Chondrocyte (in vitro differentiated cells): ENCODE measurements around the gene CNDP2. TPM values are rescaled to one million over a fixed set of nuclear protein-coding genes. Genes with fewer than 3 reads are reported as not detected.

ENCODE experiments used
- DNase-seq: peaks from one replicate; pipeline ENCODE4 v3.0.0; 2021; ENCODE audit warnings: mixed read lengths, low spot score
- H3K27ac Mint-ChIP-seq: one replicate; pipeline ENCODE4 v1.8.0; 2021; ENCODE audit warnings: mild to moderate bottlenecking, moderate library complexity, mixed read lengths; ENCODE audit not compliant: unreplicated experiment
- H3K27me3 Mint-ChIP-seq: 2 replicates; pipeline ENCODE4 v1.8.0; 2021; ENCODE audit warnings: low read depth, mixed read lengths
- H3K36me3 Mint-ChIP-seq: 2 replicates; pipeline ENCODE4 v1.8.0; 2021; ENCODE audit warnings: low read depth, mixed read lengths
- H3K4me1 Mint-ChIP-seq: 2 replicates; pipeline ENCODE4 v1.8.0; 2021; ENCODE audit warnings: low read depth, mild to moderate bottlenecking, mixed read lengths
- H3K4me3 Mint-ChIP-seq: one replicate; pipeline ENCODE4 v1.8.0; 2021; ENCODE audit warnings: mild to moderate bottlenecking, moderate library complexity, mixed read lengths; ENCODE audit not compliant: unreplicated experiment
- H3K9me3 Mint-ChIP-seq: 2 replicates; pipeline ENCODE4 v1.8.0; 2021; ENCODE audit warnings: low read depth, mixed read lengths
- CTCF ChIP-seq: fragments of 200-600 bp; sonication (generic); IDR thresholded peaks from 2 replicates; pipeline ENCODE4 v1.5.0; 2021; ENCODE audit warnings: antibody characterized with exemption, mild to moderate bottlenecking, moderate library complexity
- total RNA-seq: library from RNA; stranded (reverse); gene quantifications from 3 replicates; pipeline ENCODE4 v1.2.1, GENCODE V29; 2021

The CNDP2 gene
- total RNA-seq, 1 donor from 2014 or later, result 58.6 TPM

GRCh38 chr18:74567822-74568221 lies 71.7 kb downstream of the CNDP2 start:
- H3K9me3 Mint-ChIP-seq, result peaks cover 7% of the 10 kb centered on the region
- no peak overlapping the region for H3K4me3 Mint-ChIP-seq
- H3K27me3 Mint-ChIP-seq, result peaks cover 27% of the 10 kb centered on the region
- TF ChIP-seq CTCF, result no peak
- H3K27ac Mint-ChIP-seq, result no peak overlapping the region
- no peak for DNase-seq
- H3K36me3 Mint-ChIP-seq, result no peaks in the 10 kb centered on the region
- H3K4me1 Mint-ChIP-seq, result no peaks in the 10 kb centered on the region

- no peak for DNase-seq
- no peak for TF ChIP-seq CTCF
- Mint-ChIP-seq H3K4me1 (no peaks in the 10 kb centered on the region), H3K4me3 (no peak overlapping the region), H3K27me3 (peaks cover 28% of the 10 kb centered on the region), H3K27ac (no peak overlapping the region), H3K36me3 (no peaks in the 10 kb centered on the region), H3K9me3 (peaks cover 7% of the 10 kb centered on the region)
These were observed 73.2 kb downstream of the CNDP2 start for GRCh38 chr18:74569401-74569800.

- Mint-ChIP-seq H3K27me3 (peaks cover 28% of the 10 kb centered on the region), H3K4me3 (no peak overlapping the region), H3K36me3 (no peaks in the 10 kb centered on the region), H3K27ac (no peak overlapping the region), H3K4me1 (no peaks in the 10 kb centered on the region), H3K9me3 (peaks cover 7% of the 10 kb centered on the region)
- TF ChIP-seq CTCF, result no peak
- no peak for DNase-seq
These were observed 74.1 kb downstream of the CNDP2 start for GRCh38 chr18:74570266-74570665.

- H3K27ac Mint-ChIP-seq, result no peak overlapping the region
- H3K9me3 Mint-ChIP-seq, result peaks cover 3% of the 10 kb centered on the region
- no peak for TF ChIP-seq CTCF
- H3K4me1 Mint-ChIP-seq, result no peaks in the 10 kb centered on the region
- H3K36me3 Mint-ChIP-seq, result no peaks in the 10 kb centered on the region
- DNase-seq, result no peak
- no peak overlapping the region for H3K4me3 Mint-ChIP-seq
- H3K27me3 Mint-ChIP-seq, result peaks cover 28% of the 10 kb centered on the region
These were observed 75.9 kb downstream of the CNDP2 start for GRCh38 chr18:74571895-74572680.

- H3K27me3 Mint-ChIP-seq, result peaks cover 31% of the 10 kb centered on the region
- no peak overlapping the region for H3K27ac Mint-ChIP-seq
- no peaks in the 10 kb centered on the region for H3K9me3 Mint-ChIP-seq
- H3K4me3 Mint-ChIP-seq, result no peak overlapping the region
- H3K4me1 Mint-ChIP-seq, result no peaks in the 10 kb centered on the region
- no peaks in the 10 kb centered on the region for H3K36me3 Mint-ChIP-seq
- no peak for DNase-seq
- no peak for TF ChIP-seq CTCF
These were observed 76.9 kb downstream of the CNDP2 start for GRCh38 chr18:74573053-74573452.

Other genes with a start within 250 kb of the CNDP2 start
- 29.9 to 30.7 TPM (median 30.1 TPM) in 3 replicates for gene CYB5A, start 204.4 kb upstream of the CNDP2 start, total RNA-seq
- not detected in 3 replicates for gene C18orf63, start 180.5 kb upstream of the CNDP2 start, total RNA-seq
- gene DIPK1C, start 39.1 kb upstream of the CNDP2 start, total RNA-seq, result not detected in 3 replicates
- 0.22 TPM in 1 of 3 replicates, not detected in the others for gene CNDP1, start 38.1 kb downstream of the CNDP2 start, total RNA-seq
- 9.5 to 15.3 TPM (median 10.4 TPM) in 3 replicates for gene ZNF407, start 101.5 kb downstream of the CNDP2 start, total RNA-seq